Large intestine (tissue), 3 donors: ENCODE results near the gene MEIS1. TPM values are rescaled to one million over a fixed set of nuclear protein-coding genes. Genes with fewer than 3 reads are reported as not detected.

Experiments used
- DNase-seq, 2 donors: peaks; one replicate each; pipeline versions ENCODE4 v3.0.0 to v3.0.0-alpha.2; 2013
- H3K27ac ChIP-seq: one replicate; pipeline ENCODE4 v1.5.1; 2013; ENCODE audit warnings: low read length
- H3K27me3 ChIP-seq: 2 replicates; pipeline ENCODE4 v1.6.1; 2013; ENCODE audit warnings: low read length; ENCODE audit not compliant: control insufficient read depth, insufficient read depth
- H3K36me3 ChIP-seq: 2 replicates; pipeline ENCODE4 v1.6.1; 2013; ENCODE audit warnings: low read length; ENCODE audit not compliant: control insufficient read depth, insufficient read depth
- H3K4me1 ChIP-seq: one replicate; pipeline ENCODE4 v1.6.1; 2013; ENCODE audit warnings: low read length; ENCODE audit not compliant: control insufficient read depth, insufficient read depth
- H3K4me3 ChIP-seq: one replicate; pipeline ENCODE4 v1.5.1; 2013; ENCODE audit warnings: low read length
- H3K9me3 ChIP-seq: one replicate; pipeline ENCODE4 v1.6.1; 2013; ENCODE audit warnings: mild to moderate bottlenecking, low read depth, low read length, moderate library complexity; ENCODE audit not compliant: control insufficient read depth
- WGBS: methylation state at CpG from one replicate; pipeline ENCODE4 v1.1.5; 2013; ENCODE audit warnings: low lambda C conversion rate; ENCODE audit not compliant: insufficient coverage; 5-methylcytosine and 5-hydroxymethylcytosine counted together
- polyA plus RNA-seq: library from polyadenylated mRNA; unstranded; fragments of 120-200 nt; gene quantifications from one replicate; pipeline ENCODE4 v1.2.1, GENCODE V29; 2013

MEIS1 gene
- polyA plus RNA-seq, 1 donor, result 34.3 TPM

- no peaks in the 10 kb centered on the region for H3K4me1 ChIP-seq
- H3K9me3 ChIP-seq, result no peaks in the 10 kb centered on the region
- peaks cover 7% of the 10 kb centered on the region for H3K27me3 ChIP-seq
- 100% methylated on average over 2 of the region's 2 CpGs for WGBS
- no peak overlapping the region for H3K27ac ChIP-seq
- no peaks in the 10 kb centered on the region for H3K36me3 ChIP-seq
- no peak overlapping the region for H3K4me3 ChIP-seq
- no peak for DNase-seq
Observed at GRCh38 chr2:66596256-66596655, 161.3 kb downstream of the MEIS1 start.

GRCh38 chr2:66601624-66602023, 166.7 kb downstream of the MEIS1 start:
- no peak overlapping the region for H3K27ac ChIP-seq
- H3K27me3 ChIP-seq, result peaks cover 5% of the 10 kb centered on the region
- no peaks in the 10 kb centered on the region for H3K36me3 ChIP-seq
- H3K4me1 ChIP-seq, result no peaks in the 10 kb centered on the region
- 0% methylated on average over 1 of the region's 4 CpGs for WGBS
- no peak overlapping the region for H3K4me3 ChIP-seq
- H3K9me3 ChIP-seq, result no peaks in the 10 kb centered on the region
- no peak for DNase-seq

GRCh38 chr2:66602341-66602740, 167.4 kb downstream of the MEIS1 start:
- H3K27ac ChIP-seq, result no peak overlapping the region
- H3K9me3 ChIP-seq, result no peaks in the 10 kb centered on the region
- H3K4me1 ChIP-seq, result no peaks in the 10 kb centered on the region
- no peak for DNase-seq
- H3K4me3 ChIP-seq, result no peak overlapping the region
- H3K36me3 ChIP-seq, result no peaks in the 10 kb centered on the region
- H3K27me3 ChIP-seq, result peaks cover 5% of the 10 kb centered on the region

GRCh38 chr2:66604326-66604725, 169.4 kb downstream of the MEIS1 start:
- Histone ChIP-seq H3K4me3 (no peak overlapping the region), H3K36me3 (no peaks in the 10 kb centered on the region), H3K27ac (no peak overlapping the region), H3K4me1 (no peaks in the 10 kb centered on the region), H3K9me3 (no peaks in the 10 kb centered on the region), H3K27me3 (peaks cover 2% of the 10 kb centered on the region)
- DNase-seq, result no peak
- no CpG with 5 or more reads among the region's 2 CpGs for WGBS

GRCh38 chr2:66604976-66605375, 170.1 kb downstream of the MEIS1 start:
- Histone ChIP-seq H3K4me1 (no peaks in the 10 kb centered on the region), H3K27ac (no peak overlapping the region), H3K36me3 (no peaks in the 10 kb centered on the region), H3K4me3 (no peak overlapping the region), H3K27me3 (no peaks in the 10 kb centered on the region), H3K9me3 (no peaks in the 10 kb centered on the region)
- no peak for DNase-seq
- 91% methylated on average over 5 of the region's 7 CpGs for WGBS

- H3K9me3 ChIP-seq, result no peaks in the 10 kb centered on the region
- H3K27ac ChIP-seq, result no peak overlapping the region
- H3K36me3 ChIP-seq, result no peaks in the 10 kb centered on the region
- no peaks in the 10 kb centered on the region for H3K4me1 ChIP-seq
- DNase-seq, result no peak
- WGBS, result no CpG with 5 or more reads among the region's 4 CpGs
- H3K4me3 ChIP-seq, result no peak overlapping the region
- no peaks in the 10 kb centered on the region for H3K27me3 ChIP-seq
Observed at GRCh38 chr2:66607152-66607551, 172.2 kb downstream of the MEIS1 start.
